Loucy (cell line): Measurements from ENCODE around the gene TCTN2.

ENCODE experiments used
- H2AFZ ChIP-seq: fragments of 200-600 bp; sonication (generic); 2 replicates; pipeline ENCODE4 v1.6.0; 2016; ENCODE audit warnings: antibody characterized with exemption, mild to moderate bottlenecking, low read length, moderate library complexity
- H3F3A ChIP-seq: fragments of 200-600 bp; 2 replicates; pipeline ENCODE4 v1.6.0; 2016; ENCODE audit warnings: antibody characterized with exemption, low read depth, mild to moderate bottlenecking
- H3K27me3 ChIP-seq: fragments of 200-600 bp; sonication (generic); 2 replicates; pipeline ENCODE4 v1.6.1; 2014; ENCODE audit warnings: low read length, mild to moderate bottlenecking; ENCODE audit not compliant: insufficient read depth, poor library complexity, severe bottlenecking
- H3K36me3 ChIP-seq: fragments of 200-600 bp; sonication (generic); 2 replicates; pipeline ENCODE4 v1.6.1; 2016; ENCODE audit warnings: low read length; ENCODE audit not compliant: insufficient read depth
- H3K4me1 ChIP-seq: fragments of 200-600 bp; sonication (generic); 2 replicates; pipeline ENCODE4 v1.5.1; 2014; ENCODE audit warnings: low read length, mild to moderate bottlenecking; ENCODE audit not compliant: insufficient read depth, poor library complexity, severe bottlenecking
- H3K4me2 ChIP-seq: fragments of 200-600 bp; sonication (generic); 2 replicates; pipeline ENCODE4 v1.6.0; 2014; ENCODE audit warnings: antibody characterized with exemption, low read length, low read depth, mild to moderate bottlenecking; ENCODE audit not compliant: poor library complexity, severe bottlenecking
- H3K4me3 ChIP-seq: fragments of 200-600 bp; sonication (generic); 2 replicates; pipeline ENCODE4 v1.5.1; 2014; ENCODE audit warnings: low read length, mild to moderate bottlenecking, mixed read lengths; ENCODE audit not compliant: poor library complexity, severe bottlenecking
- H3K79me2 ChIP-seq: fragments of 200-600 bp; sonication (generic); 2 replicates; pipeline ENCODE4 v1.6.1; 2014; ENCODE audit warnings: low read length; ENCODE audit not compliant: insufficient read depth
- H3K9ac ChIP-seq: fragments of 200-600 bp; sonication (generic); 2 replicates; pipeline ENCODE4 v1.6.0; 2014; ENCODE audit warnings: mild to moderate bottlenecking, low read depth, low read length, moderate library complexity; ENCODE audit not compliant: poor library complexity, severe bottlenecking
- H3K9me2 ChIP-seq: fragments of 200-600 bp; sonication (generic); replicated peaks from 2 replicates; pipeline ENCODE4 v1.6.1; 2016; ENCODE audit warnings: low read depth, low read length, mixed read lengths
- H3K9me3 ChIP-seq: fragments of 200-600 bp; sonication (generic); 2 replicates; pipeline ENCODE4 v1.6.1; 2014; ENCODE audit warnings: mild to moderate bottlenecking, antibody characterized with exemption, low read length, low read depth; ENCODE audit not compliant: insufficient read depth
- H4K20me1 ChIP-seq: fragments of 200-600 bp; sonication (generic); 2 replicates; pipeline ENCODE4 v1.6.0; 2014; ENCODE audit warnings: antibody characterized with exemption, low read length, mild to moderate bottlenecking; ENCODE audit not compliant: insufficient read depth, poor library complexity, severe bottlenecking
- EZH2phosphoT487 ChIP-seq: fragments of 200-600 bp; IDR thresholded peaks from 2 replicates; pipeline ENCODE4 v1.6.1; 2018; ENCODE audit warnings: antibody characterized with exemption, mild to moderate bottlenecking, moderate library complexity, borderline replicate concordance
- TF ChIP-seq, protein P1 (sequence below): fragments of 200-600 bp; sonication (generic); conservative IDR thresholded peaks from 2 replicates; pipeline ENCODE4 v1.5.1; 2014; ENCODE audit warnings: mild to moderate bottlenecking, antibody characterized with exemption, low read length

The TCTN2 gene

DNA sequence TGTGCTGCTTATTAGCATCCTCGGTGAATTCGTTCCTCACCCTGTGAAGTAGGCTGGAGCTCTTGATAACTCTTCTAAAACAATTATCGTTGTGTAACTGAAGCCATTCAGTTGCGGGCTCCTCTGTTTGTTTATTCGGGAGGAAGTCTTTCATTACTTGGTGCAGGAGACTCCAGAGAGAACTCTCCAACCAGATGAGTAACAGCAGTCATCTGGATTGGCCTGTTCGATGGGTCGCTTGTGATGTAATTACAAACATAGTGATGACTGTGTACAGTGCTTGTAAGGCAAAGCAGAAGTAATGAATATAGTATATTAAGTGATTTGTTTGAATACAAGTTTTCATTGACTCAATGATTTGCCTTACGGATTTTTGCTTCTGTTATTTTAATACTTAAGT is 52.1 kb downstream of the TCTN2 start:
- no peaks in the 10 kb centered on the region for H4K20me1 ChIP-seq
- TF ChIP-seq, protein P1, sequence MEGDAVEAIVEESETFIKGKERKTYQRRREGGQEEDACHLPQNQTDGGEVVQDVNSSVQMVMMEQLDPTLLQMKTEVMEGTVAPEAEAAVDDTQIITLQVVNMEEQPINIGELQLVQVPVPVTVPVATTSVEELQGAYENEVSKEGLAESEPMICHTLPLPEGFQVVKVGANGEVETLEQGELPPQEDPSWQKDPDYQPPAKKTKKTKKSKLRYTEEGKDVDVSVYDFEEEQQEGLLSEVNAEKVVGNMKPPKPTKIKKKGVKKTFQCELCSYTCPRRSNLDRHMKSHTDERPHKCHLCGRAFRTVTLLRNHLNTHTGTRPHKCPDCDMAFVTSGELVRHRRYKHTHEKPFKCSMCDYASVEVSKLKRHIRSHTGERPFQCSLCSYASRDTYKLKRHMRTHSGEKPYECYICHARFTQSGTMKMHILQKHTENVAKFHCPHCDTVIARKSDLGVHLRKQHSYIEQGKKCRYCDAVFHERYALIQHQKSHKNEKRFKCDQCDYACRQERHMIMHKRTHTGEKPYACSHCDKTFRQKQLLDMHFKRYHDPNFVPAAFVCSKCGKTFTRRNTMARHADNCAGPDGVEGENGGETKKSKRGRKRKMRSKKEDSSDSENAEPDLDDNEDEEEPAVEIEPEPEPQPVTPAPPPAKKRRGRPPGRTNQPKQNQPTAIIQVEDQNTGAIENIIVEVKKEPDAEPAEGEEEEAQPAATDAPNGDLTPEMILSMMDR, result no peak
- TF ChIP-seq EZH2phosphoT487, result no peak
- H3K9ac ChIP-seq, result no peak overlapping the region
- H3F3A ChIP-seq, result no peaks in the 10 kb centered on the region
- peaks cover 50% of the 10 kb centered on the region; the same call in 1 of the 2 replicates for H3K36me3 ChIP-seq
- no peak overlapping the region for H2AFZ ChIP-seq
- H3K4me2 ChIP-seq, result no peak overlapping the region
- no peaks in the 10 kb centered on the region for H3K9me3 ChIP-seq
- H3K27me3 ChIP-seq, result no peaks in the 10 kb centered on the region
- H3K9me2 ChIP-seq, result no peaks in the 10 kb centered on the region
- no peaks in the 10 kb centered on the region for H3K79me2 ChIP-seq
- no peak overlapping the region for H3K4me3 ChIP-seq
- no peaks in the 10 kb centered on the region for H3K4me1 ChIP-seq

DNA sequence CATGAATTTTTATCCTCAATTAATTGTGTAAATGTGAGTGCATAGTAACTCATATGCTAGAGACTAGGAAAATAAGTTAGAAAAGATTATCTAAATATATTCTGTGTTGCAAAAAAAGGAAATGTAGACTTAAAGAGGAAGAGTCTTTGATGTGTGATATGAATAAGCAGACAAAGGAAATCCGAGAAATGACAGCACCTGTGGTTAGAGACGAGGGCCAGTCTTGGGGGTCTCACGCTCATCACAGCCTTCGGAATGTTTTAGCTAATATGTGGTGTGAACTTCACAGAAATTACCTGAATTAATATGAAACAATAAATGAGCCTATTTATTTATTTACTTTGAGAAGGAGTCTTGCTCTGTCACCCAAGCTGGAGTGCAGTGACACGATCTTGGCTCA is 52.9 kb downstream of the TCTN2 start:
- H3K27me3 ChIP-seq, result no peaks in the 10 kb centered on the region
- no peaks in the 10 kb centered on the region for H3K4me1 ChIP-seq
- H2AFZ ChIP-seq, result no peak overlapping the region
- no peaks in the 10 kb centered on the region for H3K9me2 ChIP-seq
- H3K4me2 ChIP-seq, result no peak overlapping the region
- no peak overlapping the region for H3K4me3 ChIP-seq
- no peaks in the 10 kb centered on the region for H3K79me2 ChIP-seq
- H3F3A ChIP-seq, result no peaks in the 10 kb centered on the region
- H4K20me1 ChIP-seq, result no peaks in the 10 kb centered on the region
- no peak overlapping the region for H3K9ac ChIP-seq
- peaks cover 58% of the 10 kb centered on the region; the same call in 1 of the 2 replicates for H3K36me3 ChIP-seq
- no peak for TF ChIP-seq EZH2phosphoT487
- TF ChIP-seq, protein P1, result no peak
- H3K9me3 ChIP-seq, result no peaks in the 10 kb centered on the region

DNA sequence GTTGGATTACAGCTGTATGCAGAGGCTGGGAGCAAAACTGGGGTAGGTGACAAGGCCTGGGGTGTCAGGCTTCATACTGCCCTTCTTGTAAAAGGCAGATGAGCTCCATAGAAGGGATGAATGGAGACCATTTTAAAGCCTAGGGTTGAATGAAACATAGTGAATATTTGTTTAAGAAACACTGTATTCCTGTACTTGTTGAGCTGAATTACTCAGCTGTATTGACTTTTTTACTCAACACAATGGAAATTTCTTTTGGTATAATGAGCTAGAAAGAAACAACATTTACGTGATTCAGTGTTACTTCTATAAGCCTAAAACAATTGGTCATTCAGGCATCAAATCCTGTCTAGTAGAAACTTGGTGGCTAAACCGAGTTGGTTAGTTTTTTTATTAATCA is 55.3 kb downstream of the TCTN2 start:
- Histone ChIP-seq H3K9ac (no peak overlapping the region), H3F3A (no peaks in the 10 kb centered on the region), H2AFZ (no peak overlapping the region), H3K36me3 (peaks cover 66% of the 10 kb centered on the region; the same call in 1 of the 2 replicates), H3K9me2 (no peaks in the 10 kb centered on the region), H3K79me2 (no peaks in the 10 kb centered on the region), H3K9me3 (no peaks in the 10 kb centered on the region), H3K4me2 (no peak overlapping the region), H3K4me3 (no peak overlapping the region), H3K4me1 (no peaks in the 10 kb centered on the region), H4K20me1 (no peaks in the 10 kb centered on the region), H3K27me3 (no peaks in the 10 kb centered on the region)
- no peak for TF ChIP-seq EZH2phosphoT487
- TF ChIP-seq, protein P1, result no peak
